ENCODE measurements around the gene OR2A2. TPM values are rescaled to one million over a fixed set of nuclear protein-coding genes. Genes with fewer than 3 reads are reported as not detected.

OR2A2 gene
- total and polyA plus RNA-seq, 2 donors (not counting 3 experiments of a cell fraction or from before 2014, with no cell fraction given) = not detected

DNA sequence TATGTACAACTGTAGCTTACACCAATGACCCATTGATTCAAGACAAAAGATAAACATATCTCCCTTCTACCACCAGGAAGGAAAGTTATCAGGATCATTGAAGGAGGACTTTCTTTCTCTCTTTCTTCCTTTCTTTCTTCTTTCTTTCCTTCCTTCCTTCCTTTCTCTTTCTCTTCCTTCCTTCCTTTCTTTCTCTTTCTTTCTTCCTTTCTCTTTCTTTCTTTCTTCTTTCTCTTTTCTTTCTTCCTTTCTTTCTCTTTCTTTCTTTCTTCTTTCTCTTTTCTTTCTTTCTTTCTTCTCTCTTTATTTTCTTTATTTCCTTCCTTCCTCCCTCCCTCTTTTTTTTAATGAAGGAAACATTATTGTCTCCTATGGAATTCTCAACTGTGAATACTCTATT lies 10.6 kb upstream of the OR2A2 start:
- Histone ChIP-seq H3K9ac (replicated peaks; ENCODE audit: extremely low read depth, insufficient read depth, low read length) (no peak overlapping the region), H2AFZ (ENCODE audit: low read depth, low read length) (no peak overlapping the region), H3K9me3 (replicated peaks; ENCODE audit: control insufficient read depth, insufficient read depth, low read length) (no peaks in the 10 kb centered on the region), H3K4me1 (ENCODE audit: control insufficient read depth, extremely low read depth, insufficient read depth, low read length) (no peaks in the 10 kb centered on the region), H3K36me3 (ENCODE audit: control insufficient read depth in 2 of 2, extremely low read depth in 1 of 2, insufficient read depth in 2 of 2, low read length in 2 of 2) (no peaks in the 10 kb centered on the region), H3K9me1 (replicated peaks; ENCODE audit: control insufficient read depth, extremely low read depth, insufficient read depth, low read length) (no peaks in the 10 kb centered on the region), H3K4me2 (ENCODE audit: insufficient read depth, low read length) (no peak overlapping the region), H3K27ac (ENCODE audit: insufficient read depth, low read depth, low read length) (no peak overlapping the region), H4K20me1 (replicated peaks; ENCODE audit: control insufficient read depth, extremely low read depth, insufficient read depth, low read length) (no peaks in the 10 kb centered on the region), H3K79me2 (ENCODE audit: control insufficient read depth, insufficient read depth, low read length) (no peaks in the 10 kb centered on the region), H3K27me3 (ENCODE audit: control insufficient read depth in 2 of 2, insufficient read depth in 2 of 2, low read length in 2 of 2) (peaks cover 0 to 2% of the 10 kb centered on the region in 2 experiments), H3K4me3 (replicated peaks in 1 of 3; ENCODE audit: insufficient read depth in 1 of 3, low read depth in 1 of 3, low read length in 3 of 3) (no peak overlapping the region)
- dilution Hi-C loops (cut with MboI; ENCODE audit: extremely low pct_ligation_motif_present, low sequenced_read_pairs) = no loop called here
- POLR2A ChIA-PET = no interaction called here
- FAIRE-seq = no peak
- no TSS peak for BruUV-seq (replicated peaks)
- no peak for DNase-seq (ENCODE audit: low read depth, low spot score)
- intact Hi-C loops (cut with micrococcal nuclease) = no loop called here
- CTCF ChIA-PET = interaction anchor here (1.2 kb wide), 1 partner anchor 29 kb away, joined by 3 read pairs; no protein-coding TSS in a partner anchor
- TF ChIP-seq JUN (IDR thresholded peaks at IDR 0.05; ENCODE audit: borderline replicate concordance, insufficient read depth, insufficient read length, low read depth) (no peak), MYC (IDR thresholded peaks at IDR 0.05; ENCODE audit: low read depth, low read length) (no peak), EZH2 (IDR thresholded peaks at IDR 0.05; ENCODE audit: borderline replicate concordance, low read depth, low read length, severe bottlenecking) (no peak), FOS (IDR thresholded peaks at IDR 0.05; ENCODE audit: borderline replicate concordance, insufficient read depth, low read length) (no peak), POLR2A (IDR thresholded peaks at IDR 0.05; ENCODE audit: low read depth, low read length) (no peak), POLR2AphosphoS5 (IDR thresholded peaks at IDR 0.05; ENCODE audit: insufficient read depth, low read depth, low read length) (no peak), CTCF (IDR thresholded peaks at IDR 0.05; ENCODE audit: extremely low read depth in 1 of 2, insufficient read depth in 1 of 2, low read depth in 1 of 2, low read length in 2 of 2) (no peak), GATA2 (IDR thresholded peaks at IDR 0.05; ENCODE audit: insufficient read depth, insufficient read length, low read depth, low read length) (no peak)
- TF ChIP-seq, protein P1, sequence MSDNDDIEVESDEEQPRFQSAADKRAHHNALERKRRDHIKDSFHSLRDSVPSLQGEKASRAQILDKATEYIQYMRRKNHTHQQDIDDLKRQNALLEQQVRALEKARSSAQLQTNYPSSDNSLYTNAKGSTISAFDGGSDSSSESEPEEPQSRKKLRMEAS (IDR thresholded peaks at IDR 0.05; ENCODE audit: insufficient read depth, insufficient read length) = no peak

Measured in endothelial cell of umbilical vein (primary cell).